Astrocyte (in vitro differentiated cells and primary cell): ENCODE data around the gene HNF4A.

Experiments used
- CTCF ChIP-seq: IDR thresholded peaks from 2 replicates; pipeline ENCODE4 v1.5.1; 2011; ENCODE audit warnings: low read depth, mild to moderate bottlenecking, inconsistent platforms, low read length, moderate library complexity; ENCODE audit not compliant: insufficient read depth
- EZH2 ChIP-seq: IDR thresholded peaks from 2 replicates; pipeline ENCODE4 v1.6.1; 2012; ENCODE audit warnings: mild to moderate bottlenecking, low read length, inconsistent platforms; ENCODE audit not compliant: insufficient read depth

- TF ChIP-seq EZH2 (no peak), CTCF (no peak)
Observed at GRCh38 chr20:44343162-44343675, 12.3 kb upstream of the HNF4A start.
